Renal cortex interstitium (tissue), 15 donors: ENCODE measurements around the gene CMKLR1. TPM values are rescaled to one million over a fixed set of nuclear protein-coding genes. Genes with fewer than 3 reads are reported as not detected.
A peak's percentile ranks its signal among the peaks of the same experiment; 100 is the strongest.

Source experiments
- DNase-seq, 11 donors: peaks; one replicate each; pipeline ENCODE4 v3.0.0-alpha.2; 2013; ENCODE audit warnings: low read depth in 9 of 11, low spot score in 4 of 11; ENCODE audit errors: extremely low read depth in 1 of 11
- long read RNA-seq, 16 experiments: transcript quantifications; one replicate each; lab custom pipeline, GENCODE V29; 2026
- polyA plus RNA-seq, 3 donors: library from polyadenylated mRNA; unstranded; fragments of 120-200 nt; gene quantifications; one replicate each; pipeline ENCODE4 v1.2.1, GENCODE V29; 2013; ENCODE audit not compliant: insufficient read length in 3 of 3

Gene CMKLR1, protein sequence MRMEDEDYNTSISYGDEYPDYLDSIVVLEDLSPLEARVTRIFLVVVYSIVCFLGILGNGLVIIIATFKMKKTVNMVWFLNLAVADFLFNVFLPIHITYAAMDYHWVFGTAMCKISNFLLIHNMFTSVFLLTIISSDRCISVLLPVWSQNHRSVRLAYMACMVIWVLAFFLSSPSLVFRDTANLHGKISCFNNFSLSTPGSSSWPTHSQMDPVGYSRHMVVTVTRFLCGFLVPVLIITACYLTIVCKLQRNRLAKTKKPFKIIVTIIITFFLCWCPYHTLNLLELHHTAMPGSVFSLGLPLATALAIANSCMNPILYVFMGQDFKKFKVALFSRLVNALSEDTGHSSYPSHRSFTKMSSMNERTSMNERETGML
- polyA plus RNA-seq, result 1 to 10 TPM; 3.8 to 5.1 (median 4.1) TPM
- long read RNA-seq, donor 1, result 0 reads
- long read RNA-seq, donor 2, full-length matches to known transcripts, result 2 of 2 reads
- long read RNA-seq, donor 2, partial matches to known transcripts, result 0 of 2 reads
- long read RNA-seq, donor 2, other reads (novel, unspliced or antisense), result 0 of 2 reads
- long read RNA-seq, donor 3, full-length matches to known transcripts, result 2 of 2 reads
- long read RNA-seq, donor 3, partial matches to known transcripts, result 0 of 2 reads
- long read RNA-seq, donor 3, other reads (novel, unspliced or antisense), result 0 of 2 reads
- long read RNA-seq, donor 4, result 0 reads
- long read RNA-seq, donor 5, result 0 reads
- long read RNA-seq, donor 6, result 0 reads
- long read RNA-seq, donor 7, partial matches to known transcripts, result 0 of 2 reads
- long read RNA-seq, donor 7, other reads (novel, unspliced or antisense), result 0 of 2 reads
- long read RNA-seq, donor 8, result 0 reads
- long read RNA-seq, donor 9, partial matches to known transcripts, result 0 of 2 reads
- long read RNA-seq, donor 9, other reads (novel, unspliced or antisense), result 0 of 2 reads
- long read RNA-seq, donor 10, full-length matches to known transcripts, result 1 of 1 reads
- long read RNA-seq, donor 10, partial matches to known transcripts, result 0 of 1 reads
- long read RNA-seq, donor 10, other reads (novel, unspliced or antisense), result 0 of 1 reads
- long read RNA-seq, donor 11, full-length matches to known transcripts, result 1 of 1 reads
- long read RNA-seq, donor 11, partial matches to known transcripts, result 0 of 1 reads
- long read RNA-seq, donor 11, other reads (novel, unspliced or antisense), result 0 of 1 reads
- long read RNA-seq, donor 12, partial matches to known transcripts, result 0 of 1 reads
- long read RNA-seq, donor 12, other reads (novel, unspliced or antisense), result 0 of 1 reads
- long read RNA-seq, donor 13, result 0 reads
- long read RNA-seq, donor 14, result 0 reads
- long read RNA-seq, donor 15, result 0 reads
- long read RNA-seq, donor 16, partial matches to known transcripts, result 0 of 1 reads
- long read RNA-seq, donor 16, other reads (novel, unspliced or antisense), result 0 of 1 reads

DNA sequence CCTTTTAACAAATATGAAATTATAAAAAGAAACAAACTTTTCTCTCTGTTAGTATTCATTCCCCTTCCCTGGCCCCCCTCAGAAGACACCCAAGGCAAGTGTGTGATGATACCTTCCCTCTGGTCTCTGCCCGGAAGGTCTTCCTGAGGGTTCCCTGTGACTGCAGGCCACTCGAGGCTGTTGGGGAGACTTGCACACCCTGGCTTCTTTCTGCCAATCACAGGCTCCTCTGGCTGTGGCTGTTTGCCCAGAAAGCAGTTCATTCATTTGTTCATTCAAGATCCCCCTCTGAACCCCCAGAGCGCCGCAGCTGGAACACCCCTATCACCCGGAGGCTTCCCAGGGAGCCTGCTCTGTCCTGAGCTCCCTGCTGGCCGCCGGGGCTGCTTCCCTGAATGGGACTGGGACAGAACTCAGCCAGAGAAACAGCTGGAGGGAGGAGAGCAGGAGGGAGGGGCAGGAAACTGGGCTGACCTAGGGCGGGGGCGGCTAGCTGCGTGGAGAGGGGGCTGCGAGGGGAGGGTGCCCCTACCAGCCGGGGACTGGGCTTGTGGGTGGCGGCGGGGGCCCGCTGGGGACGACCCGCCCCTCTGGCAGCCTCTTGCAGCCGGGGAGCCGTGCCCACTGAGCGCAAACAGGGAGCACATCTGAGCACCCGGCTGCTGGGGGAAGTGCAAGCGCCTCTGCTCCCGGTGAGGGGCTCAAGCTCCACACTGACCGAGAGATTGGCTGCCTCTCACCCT, at the start of gene CMKLR1:
Gene CMKLR1, minus strand, starts transcription at position 397 of the 743 bp plus-strand sequence. CDS start 45,720 bp downstream, outside the sequence.
- DNase-seq, result peak in 2 of 11 donors; percentile 18 to 25

DNA sequence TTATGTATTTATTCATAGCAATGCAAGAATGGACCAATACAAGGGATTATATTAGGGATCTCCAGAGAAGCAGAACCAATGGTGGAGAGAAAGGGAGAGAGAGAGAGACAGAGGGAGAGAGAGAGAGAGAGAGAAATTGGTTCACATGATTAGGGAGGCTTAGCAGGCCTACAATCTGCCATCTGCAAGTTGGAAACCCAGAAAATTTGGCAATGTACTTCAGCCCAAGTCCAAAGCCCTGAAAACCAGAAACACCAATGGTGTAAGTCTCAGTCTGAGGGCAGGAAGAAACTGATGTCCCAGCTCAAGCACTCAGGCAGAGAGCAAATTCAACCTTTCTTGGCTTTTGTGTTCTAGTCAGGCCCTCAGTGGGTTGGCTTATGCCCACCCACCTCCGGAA, 48.7 kb upstream of the CMKLR1 start:
- no peak for DNase-seq

DNA sequence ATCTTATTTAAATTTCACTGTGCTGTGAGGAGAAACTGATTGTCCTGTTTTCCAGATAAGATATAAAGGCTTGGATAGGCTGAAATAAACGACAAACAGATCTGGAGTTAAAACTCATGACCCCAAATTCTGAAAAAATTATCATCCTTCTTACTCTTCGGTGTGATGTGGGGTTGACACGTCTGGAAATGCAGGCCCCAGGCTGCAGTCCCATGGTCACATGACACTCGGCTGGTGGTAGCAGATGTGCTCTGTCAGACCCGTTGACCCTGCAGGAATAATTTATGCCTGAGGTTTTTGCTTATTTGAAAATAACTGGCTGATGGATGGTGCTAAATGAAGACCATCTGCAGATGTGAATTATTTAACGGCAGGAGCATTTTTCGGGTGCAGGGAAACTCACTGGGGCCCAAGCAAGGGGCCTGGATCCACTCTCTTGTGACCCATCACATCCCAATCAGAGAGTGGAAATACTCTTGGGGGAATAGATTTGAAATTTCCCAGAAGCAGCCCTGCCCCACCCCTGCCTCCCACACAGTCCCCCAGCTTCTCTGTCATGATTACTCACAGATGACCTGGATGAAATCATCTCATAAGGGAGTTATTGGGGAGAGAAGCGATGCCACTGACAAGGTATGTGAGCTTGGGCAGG, 47.7 kb upstream of the CMKLR1 start:
- DNase-seq, result peak in 1 of 11 donors; percentile 4

DNA sequence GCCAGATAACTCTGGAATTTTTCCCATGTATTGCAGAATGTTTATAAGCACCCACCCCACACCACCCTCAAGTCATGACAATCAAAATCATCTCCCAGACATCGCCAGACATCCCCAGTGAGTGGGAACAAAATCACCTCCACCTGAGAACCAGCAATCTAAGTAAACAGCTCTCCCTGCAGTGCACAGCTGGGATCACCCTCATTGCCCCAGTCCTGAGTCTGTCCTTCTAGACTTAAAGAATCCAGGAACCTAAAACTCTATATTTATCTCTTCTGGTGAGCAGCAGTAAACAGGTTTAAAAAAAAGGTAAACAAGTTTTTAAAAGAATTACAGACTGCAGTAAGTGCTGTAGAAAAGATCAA, 43.3 kb upstream of the CMKLR1 start:
- no peak for DNase-seq

DNA sequence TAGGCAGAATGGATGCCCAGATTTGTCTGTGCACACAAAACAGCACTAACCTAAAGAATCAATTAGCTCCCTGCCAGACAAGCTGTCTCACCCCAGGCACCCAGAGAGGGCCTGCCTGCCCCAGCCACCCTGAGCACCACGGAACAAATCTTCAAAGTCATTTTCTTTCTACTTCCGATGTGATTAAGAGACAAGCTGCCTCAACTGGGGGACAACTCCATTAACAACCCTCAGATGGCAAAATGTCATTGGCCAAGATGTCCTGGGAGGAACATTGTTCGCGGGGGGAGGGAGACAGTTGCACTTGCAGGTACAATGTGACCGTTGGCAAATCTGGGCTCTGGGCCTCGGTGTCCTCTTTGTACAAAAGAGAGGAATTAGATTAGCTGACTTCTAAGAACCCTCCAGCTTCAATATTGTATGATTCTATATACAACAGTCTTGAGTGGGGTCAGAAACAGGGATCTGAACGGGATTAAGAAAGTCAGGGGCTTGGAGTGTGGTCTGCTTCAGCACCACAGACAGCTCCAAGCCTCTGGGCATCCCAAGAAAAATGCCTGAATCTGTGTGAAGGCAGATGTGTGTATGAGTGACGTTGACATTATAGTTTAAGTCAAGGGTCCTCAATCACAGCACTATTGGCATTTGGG, 42.8 kb upstream of the CMKLR1 start:
- peak in 10 of 11 donors; percentile 11 to 59 (median 52) for DNase-seq

DNA sequence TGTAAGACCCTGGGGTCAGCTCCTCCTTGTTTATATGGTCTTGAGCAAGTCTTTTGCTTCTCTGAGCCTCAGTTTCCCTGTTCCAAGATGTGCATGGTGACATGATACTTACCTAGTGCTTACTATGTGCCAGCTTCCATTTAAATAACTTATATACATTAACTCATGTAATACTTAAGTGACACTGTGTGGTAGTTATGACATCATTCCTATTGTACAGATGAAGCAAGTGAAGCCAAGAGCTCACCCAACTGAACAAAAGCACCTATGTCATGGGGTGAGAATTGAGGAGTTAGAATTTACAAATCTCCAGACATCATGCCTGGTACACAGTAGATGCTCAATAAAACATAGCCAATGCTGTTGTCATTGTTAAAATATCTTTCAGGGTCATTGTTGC, 41.3 kb upstream of the CMKLR1 start:
- no peak for DNase-seq

DNA sequence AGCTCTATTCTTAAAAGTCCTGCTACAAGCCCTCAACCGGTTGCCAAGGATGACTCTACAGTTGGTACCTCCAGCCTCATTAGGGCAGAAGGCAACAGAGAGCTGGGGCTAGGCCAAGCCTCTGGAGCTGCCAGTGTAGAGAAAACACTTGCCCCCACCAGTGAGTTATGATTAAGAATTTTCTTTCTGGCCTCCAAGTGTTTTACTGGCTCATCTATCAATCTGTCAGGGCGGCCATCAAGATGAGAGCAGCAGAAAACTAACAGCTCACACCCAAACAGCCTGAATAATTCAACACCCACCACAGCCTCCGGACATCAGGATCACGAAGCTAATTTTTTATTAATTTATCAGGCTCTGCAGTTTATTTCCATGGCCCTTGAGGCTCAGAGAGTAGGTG, 40.7 kb upstream of the CMKLR1 start:
- DNase-seq, result no peak

DNA sequence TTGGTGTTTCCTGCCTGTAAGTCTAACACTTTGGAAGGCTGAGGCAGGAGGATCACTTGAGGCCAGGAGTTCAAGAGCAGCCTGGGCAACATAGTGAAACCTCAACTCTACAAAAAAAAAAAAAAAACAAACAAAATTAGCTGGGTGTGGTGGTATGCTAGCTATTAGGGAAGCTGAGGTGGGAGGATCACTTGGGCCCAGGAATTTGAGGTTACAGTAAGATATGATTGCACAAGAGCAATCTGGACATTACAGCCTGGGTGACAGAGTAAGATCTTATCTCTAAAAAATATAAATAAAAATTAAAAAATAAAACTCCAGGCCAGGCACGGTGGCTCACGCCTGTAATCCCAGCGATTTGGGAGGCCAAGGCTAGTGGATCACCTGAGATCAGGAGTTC, 39.8 kb upstream of the CMKLR1 start:
- DNase-seq, result no peak

DNA sequence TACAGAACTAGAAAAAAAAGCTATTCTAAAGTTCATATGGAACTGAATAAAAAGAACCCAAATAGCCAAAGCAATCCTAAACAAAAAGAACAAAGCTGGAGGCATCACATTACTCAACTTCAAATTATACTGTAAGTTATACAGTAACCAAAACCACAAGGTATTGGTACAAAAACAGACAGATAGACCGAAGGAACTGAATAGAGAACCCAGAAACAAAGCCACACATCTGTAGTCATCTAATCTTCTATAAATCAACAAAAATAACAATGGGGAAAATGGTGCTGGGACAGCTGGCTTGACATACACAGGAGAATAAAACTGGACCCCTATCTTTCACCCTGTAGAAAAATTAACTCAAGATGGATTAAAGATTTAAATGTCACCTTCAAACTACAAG, 38.1 kb upstream of the CMKLR1 start:
- no peak for DNase-seq

DNA sequence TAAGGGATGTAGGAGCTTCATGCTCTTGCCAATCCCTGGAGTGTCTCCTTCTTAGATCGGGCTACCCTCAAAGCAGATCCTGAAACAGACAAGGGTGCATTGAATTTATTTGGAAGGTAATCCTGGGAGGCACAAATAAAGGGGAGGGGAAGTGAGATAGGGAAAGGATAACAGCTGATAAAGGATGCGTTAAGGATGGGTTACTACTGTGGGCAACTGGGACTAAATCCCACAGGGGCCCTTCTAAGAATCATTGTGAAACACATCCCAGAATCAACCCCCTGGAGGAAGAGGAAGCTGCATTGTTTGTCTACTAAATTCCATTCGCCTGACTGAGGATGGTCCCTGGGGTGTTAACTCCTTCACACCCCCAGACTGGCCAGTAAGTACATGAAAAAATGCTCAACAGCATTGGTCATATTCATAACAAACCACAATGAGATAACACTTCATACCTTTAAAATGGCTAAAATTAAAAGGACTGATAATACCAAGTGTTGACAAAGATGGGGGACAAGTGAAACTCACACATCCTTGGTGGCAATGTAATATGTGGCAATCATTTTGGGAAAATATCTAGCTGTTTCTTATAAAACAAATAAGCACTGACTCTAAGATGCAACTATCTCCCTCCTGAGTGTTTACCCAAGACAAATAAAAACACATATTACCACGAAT, 37.0 kb upstream of the CMKLR1 start:
- DNase-seq, result no peak

DNA sequence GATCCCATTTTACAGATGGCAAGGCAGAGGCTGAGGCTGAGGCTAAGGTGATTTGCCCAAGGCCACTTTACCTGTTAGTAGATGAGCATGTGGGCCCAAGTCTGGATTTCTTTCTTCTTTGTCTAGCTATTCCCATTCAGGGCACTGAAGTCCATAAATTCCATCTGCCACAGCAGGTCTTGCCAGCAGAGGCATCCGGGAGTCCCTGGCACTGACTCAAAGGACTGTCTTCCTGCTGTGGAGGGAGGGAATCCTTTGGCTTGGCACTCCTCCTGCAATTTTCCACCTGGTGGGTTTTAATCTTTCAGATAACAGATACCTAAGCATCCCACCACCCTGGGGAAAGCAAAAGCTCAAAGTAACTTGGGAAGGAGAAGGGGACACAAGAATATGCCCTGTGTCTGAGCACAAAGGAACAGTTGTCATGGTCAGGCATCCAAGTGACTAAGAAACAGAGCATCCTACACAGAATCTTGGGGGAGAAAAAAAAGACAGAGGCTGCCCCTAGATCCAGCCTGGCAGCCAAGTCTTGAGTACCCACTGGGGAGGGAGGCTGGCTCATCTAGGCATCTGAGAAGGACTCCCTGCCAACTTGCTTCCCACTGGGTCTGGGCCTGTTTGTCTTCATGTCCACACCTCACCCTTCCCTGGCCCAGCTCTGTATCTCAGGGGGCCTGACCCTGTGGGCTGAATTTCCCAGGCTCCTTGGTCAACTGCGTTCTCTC, 35.6 kb upstream of the CMKLR1 start:
- DNase-seq, result no peak

DNA sequence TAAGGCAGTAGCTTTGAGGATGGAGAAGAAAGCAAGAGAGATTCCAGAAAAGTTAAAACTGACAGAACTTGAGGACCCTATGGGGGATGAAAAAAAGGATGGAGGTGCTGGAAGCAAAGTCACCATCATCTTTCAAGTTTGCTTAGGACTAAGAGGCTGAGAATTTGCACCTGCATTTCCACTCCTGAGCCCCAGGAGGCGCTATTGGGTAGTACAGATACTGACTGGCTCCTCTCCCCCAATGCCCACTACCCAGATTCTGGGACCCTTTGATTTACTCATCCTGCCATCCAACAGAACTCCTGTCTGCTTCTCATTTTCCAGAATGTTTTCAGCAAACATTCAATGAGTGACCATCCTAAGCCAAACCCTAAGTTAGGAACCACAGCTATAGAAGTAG, 34.0 kb upstream of the CMKLR1 start:
- no peak for DNase-seq

DNA sequence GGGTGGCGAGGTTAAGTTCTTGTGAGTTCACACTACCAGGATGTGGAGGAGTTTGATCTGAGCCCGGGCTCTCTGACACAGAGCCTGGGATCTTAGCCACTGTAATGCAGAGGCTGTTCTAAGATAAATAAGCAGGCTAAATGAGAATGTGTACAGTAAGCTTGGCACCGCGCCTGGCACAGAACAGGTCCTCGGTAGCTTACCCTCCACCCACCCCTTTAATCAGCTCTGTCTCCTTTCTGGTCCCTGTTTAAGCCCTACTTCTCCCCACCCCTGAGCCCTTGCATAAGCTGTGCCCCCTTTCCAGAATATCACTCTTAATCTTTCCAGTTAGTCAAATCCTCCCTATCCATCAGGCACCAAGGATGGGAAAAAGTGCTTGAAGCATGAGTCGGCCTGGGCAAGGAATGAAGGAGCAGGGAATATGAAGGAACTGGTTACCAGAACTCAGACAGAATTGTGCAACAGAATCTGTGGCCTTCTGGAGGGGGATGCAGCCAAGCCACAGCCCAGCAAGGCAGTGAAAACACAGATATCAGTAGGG, 32.8 kb upstream of the CMKLR1 start:
- no peak for DNase-seq

DNA sequence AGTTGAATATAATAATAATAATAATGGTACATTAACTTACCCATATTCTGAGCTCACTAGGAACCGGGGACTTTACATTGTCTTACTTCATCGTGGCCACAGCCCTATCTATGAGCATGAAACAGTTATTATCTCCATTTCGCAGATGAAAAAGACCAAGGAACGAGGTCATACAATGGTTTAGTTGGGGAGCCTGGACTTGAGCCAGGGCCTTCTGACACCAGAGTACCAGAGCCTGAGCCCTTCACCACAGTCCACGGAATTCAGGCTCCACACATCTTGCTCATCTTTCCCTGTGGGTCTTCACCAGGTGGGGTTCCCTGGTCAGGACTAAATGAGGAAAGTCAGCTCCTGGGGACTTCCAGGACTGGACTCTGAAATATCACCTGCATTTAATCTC, 31.3 kb upstream of the CMKLR1 start:
- DNase-seq, result no peak

DNA sequence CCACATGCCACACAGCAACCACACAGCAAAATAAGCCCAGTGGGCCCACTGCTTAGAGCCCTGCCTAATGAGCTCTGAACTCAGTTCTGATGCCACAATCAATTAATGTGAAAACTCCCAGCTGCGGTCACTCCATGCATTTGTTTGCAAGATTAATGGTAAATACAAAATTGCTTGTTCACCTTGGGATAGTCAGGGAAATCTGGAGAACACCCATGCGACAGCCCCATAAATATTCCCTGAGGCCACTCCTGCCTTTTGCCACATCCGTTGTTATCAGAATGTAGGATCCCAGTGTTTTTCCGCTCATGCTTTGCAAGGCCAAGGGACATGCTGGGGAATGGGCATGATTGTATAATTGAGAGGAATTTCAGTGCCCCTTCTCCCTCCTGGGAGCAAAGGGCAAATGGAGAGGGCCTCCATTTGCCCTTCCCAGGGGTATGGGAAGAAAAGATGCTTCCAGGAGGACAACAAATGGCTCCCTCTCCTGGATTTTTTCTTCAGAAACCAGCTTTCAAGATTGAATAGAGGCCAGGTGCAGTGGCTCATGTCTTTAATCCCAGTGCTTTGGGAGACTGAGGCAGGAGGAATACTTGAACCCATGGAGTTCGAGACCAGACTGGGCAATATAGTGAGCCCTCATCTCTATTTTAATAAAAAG, 30.8 kb upstream of the CMKLR1 start:
- DNase-seq, result no peak

DNA sequence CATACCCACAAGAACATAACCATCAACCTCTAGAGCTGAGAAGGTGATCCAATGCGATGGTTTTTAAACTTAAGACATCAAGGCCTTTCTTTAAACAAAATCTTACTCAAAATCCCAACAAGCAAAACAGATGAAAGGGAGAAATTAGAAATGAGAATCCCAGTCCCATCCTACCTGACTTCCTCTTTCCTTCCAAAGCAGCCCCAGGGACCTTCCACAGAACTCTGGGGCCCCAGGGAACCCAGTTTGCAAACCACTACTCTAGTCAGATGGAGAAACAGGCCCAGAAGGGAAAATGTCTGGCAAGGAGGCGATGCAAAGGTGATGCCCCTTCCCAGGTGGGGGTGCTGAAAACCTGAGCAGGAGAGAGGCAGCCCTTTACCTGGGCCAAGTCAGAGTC, 29.0 kb upstream of the CMKLR1 start:
- DNase-seq, result no peak
